LNCaP clone FGC (cell line): ENCODE data around the gene NES.

Experiments used
- DNase-seq: peaks from one replicate; pipeline ENCODE4 v3.0.0-alpha.2; 2011; ENCODE audit warnings: low read depth
- H3K4me3 ChIP-seq: 2 replicates; pipeline ENCODE4 v1.5.1; 2011; ENCODE audit warnings: mild to moderate bottlenecking, low read depth, low read length, control low read depth
- TF ChIP-seq, protein P1 (sequence below): IDR thresholded peaks from 2 replicates; pipeline ENCODE4 v1.5.1; 2012; ENCODE audit warnings: mild to moderate bottlenecking; ENCODE audit not compliant: control insufficient read depth, insufficient read depth; ENCODE audit errors: extremely low read depth

Gene NES

GRCh38 chr1:156662005-156662799 is 15.0 kb downstream of the NES start:
- DNase-seq, result no peak
- TF ChIP-seq, protein P1, sequence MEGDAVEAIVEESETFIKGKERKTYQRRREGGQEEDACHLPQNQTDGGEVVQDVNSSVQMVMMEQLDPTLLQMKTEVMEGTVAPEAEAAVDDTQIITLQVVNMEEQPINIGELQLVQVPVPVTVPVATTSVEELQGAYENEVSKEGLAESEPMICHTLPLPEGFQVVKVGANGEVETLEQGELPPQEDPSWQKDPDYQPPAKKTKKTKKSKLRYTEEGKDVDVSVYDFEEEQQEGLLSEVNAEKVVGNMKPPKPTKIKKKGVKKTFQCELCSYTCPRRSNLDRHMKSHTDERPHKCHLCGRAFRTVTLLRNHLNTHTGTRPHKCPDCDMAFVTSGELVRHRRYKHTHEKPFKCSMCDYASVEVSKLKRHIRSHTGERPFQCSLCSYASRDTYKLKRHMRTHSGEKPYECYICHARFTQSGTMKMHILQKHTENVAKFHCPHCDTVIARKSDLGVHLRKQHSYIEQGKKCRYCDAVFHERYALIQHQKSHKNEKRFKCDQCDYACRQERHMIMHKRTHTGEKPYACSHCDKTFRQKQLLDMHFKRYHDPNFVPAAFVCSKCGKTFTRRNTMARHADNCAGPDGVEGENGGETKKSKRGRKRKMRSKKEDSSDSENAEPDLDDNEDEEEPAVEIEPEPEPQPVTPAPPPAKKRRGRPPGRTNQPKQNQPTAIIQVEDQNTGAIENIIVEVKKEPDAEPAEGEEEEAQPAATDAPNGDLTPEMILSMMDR, result no peak
- H3K4me3 ChIP-seq, result no peak overlapping the region

DNA sequence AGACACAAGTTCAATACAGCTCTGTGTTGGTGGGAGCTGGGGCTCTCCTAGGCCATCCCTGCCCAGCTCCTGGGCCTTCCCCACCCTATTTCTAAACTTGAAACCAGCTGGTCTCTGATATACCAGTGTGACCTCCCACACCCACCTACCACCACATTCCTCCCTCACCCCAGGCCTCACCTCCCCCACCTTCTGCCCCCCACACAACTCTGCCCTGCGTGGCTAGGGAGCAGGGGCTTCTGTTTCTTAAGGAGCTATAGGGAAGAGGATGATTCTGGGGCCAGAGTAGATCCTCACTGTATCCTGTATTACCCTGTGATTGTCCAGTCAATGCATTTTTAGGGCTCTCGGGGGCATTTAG is 16.5 kb downstream of the NES start:
- no peak for DNase-seq
- peak overlapping the region; percentile 42 for H3K4me3 ChIP-seq
- TF ChIP-seq, protein P1, result no peak

GRCh38 chr1:156659988-156660751 is 17.0 kb downstream of the NES start:
- peak; percentile 47 for DNase-seq
- TF ChIP-seq, protein P1, result peak; percentile 99
- peak overlapping the region; percentile 42 for H3K4me3 ChIP-seq

GRCh38 chr1:156659661-156659987 is 17.6 kb downstream of the NES start:
- TF ChIP-seq, protein P1, result peak; percentile 2; the same call in 1 of the 2 replicates
- no peak overlapping the region for H3K4me3 ChIP-seq
- DNase-seq, result no peak

DNA sequence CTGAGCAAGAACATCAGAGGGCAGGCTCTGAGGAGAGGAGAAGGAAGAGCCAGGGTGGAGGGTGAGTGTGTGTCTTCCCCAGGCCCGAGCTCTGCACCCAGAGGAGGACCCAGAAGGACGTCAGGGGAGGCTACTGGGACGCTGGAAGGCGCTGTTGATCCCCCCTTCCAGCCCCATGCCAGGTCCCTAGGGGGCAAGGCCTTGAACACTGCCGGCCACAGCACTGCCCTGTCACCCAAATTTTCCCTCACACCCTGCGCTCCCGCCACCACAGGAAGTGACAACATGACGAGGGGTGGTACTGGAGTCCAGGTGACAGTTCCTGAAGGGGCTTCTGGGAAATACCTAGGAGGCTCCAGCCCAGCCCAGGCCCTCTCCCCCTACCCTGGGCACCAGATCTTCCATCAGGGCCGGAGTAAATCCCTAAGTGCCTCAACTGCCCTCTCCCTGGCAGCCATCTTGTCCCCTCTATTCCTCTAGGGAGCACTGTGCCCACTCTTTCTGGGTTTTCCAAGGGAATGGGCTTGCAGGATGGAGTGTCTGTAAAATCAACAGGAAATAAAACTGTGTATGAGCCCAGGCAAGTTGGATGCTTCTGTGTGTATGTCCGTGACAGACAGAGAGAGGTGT is 18.1 kb downstream of the NES start:
- DNase-seq, result no peak
- no peak overlapping the region for H3K4me3 ChIP-seq
- TF ChIP-seq, protein P1, result no peak

DNA sequence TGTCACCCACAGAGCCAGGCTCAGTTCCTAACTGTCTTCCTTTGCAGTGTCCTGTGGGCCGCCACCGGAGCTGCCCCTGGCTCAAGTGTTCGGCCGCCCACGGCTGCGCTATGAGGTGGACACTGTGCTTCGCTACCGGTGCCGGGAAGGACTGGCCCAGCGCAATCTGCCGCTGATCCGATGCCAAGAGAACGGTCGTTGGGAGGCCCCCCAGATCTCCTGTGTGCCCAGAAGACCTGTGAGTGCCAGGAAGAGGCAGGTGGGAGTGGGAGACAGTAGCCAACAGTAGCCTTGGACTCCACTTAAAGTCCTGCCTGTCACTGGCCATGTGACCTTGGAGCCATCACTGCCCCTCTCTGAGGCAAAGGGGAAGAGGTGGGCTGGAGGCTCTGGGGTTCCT is 18.7 kb downstream of the NES start:
- TF ChIP-seq, protein P1, result no peak
- no peak overlapping the region for H3K4me3 ChIP-seq
- DNase-seq, result no peak
